GM12891 (cell line): Measurements from ENCODE around the gene STAB2.

Source experiments
- PAX5 ChIP-seq: IDR thresholded peaks from 2 replicates; pipeline ENCODE4 v1.6.1; 2011; ENCODE audit warnings: low read length, moderate library complexity, mild to moderate bottlenecking; ENCODE audit not compliant: insufficient read depth, severe bottlenecking
- POLR2A ChIP-seq: IDR thresholded peaks from 2 replicates; pipeline ENCODE4 v1.6.1; 2011; ENCODE audit warnings: low read depth, low read length, control low read depth
- POLR2AphosphoS5 ChIP-seq: IDR thresholded peaks from 2 replicates; pipeline ENCODE4 v1.6.1; 2011; ENCODE audit warnings: low read depth, low read length, control low read depth
- POU2F2 ChIP-seq: IDR thresholded peaks from 2 replicates; pipeline ENCODE4 v1.6.1; 2011; ENCODE audit warnings: low read depth, mild to moderate bottlenecking, control low read depth, low read length, moderate library complexity
- SPI1 ChIP-seq: IDR thresholded peaks from 2 replicates; pipeline ENCODE4 v1.6.1; 2011; ENCODE audit warnings: low read depth, low read length, control low read depth
- TAF1 ChIP-seq: IDR thresholded peaks from 2 replicates; pipeline ENCODE4 v1.6.1; 2011; ENCODE audit warnings: low read depth, low read length, control low read depth

GRCh38 chr12:103599274-103599673 is 12.2 kb downstream of the STAB2 start:
- no peak for TF ChIP-seq TAF1
- no peak for TF ChIP-seq POLR2A
- no peak for TF ChIP-seq SPI1
- TF ChIP-seq POLR2AphosphoS5: no peak
- no peak for TF ChIP-seq POU2F2
- TF ChIP-seq PAX5: no peak
